Astrocyte of the spinal cord (primary cell): ENCODE data around the gene LIM2.
"Not testable (repeated sequence)": the region's sequence is repeated elsewhere in the genome, so short reads cannot be mapped to it uniquely, and the experiment has no call there.

Source experiments
- DNase-seq: peaks from one replicate; pipeline ENCODE4 v3.0.0; 2011; ENCODE audit warnings: low read depth, low spot score
- H3K4me3 ChIP-seq: 2 replicates; pipeline ENCODE4 v1.5.1; 2011; ENCODE audit warnings: low read depth, mild to moderate bottlenecking, low read length, moderate library complexity
- CTCF ChIP-seq: IDR thresholded peaks from 2 replicates; pipeline ENCODE4 v1.5.1; 2012; ENCODE audit warnings: low read depth, mild to moderate bottlenecking, low read length, inconsistent platforms
- in situ Hi-C: cut with HindIII; loops from 2 replicates; pipeline ENCODE4 v1.10.0; 2017; ENCODE audit warnings: low sequenced_read_pairs

The LIM2 gene

DNA sequence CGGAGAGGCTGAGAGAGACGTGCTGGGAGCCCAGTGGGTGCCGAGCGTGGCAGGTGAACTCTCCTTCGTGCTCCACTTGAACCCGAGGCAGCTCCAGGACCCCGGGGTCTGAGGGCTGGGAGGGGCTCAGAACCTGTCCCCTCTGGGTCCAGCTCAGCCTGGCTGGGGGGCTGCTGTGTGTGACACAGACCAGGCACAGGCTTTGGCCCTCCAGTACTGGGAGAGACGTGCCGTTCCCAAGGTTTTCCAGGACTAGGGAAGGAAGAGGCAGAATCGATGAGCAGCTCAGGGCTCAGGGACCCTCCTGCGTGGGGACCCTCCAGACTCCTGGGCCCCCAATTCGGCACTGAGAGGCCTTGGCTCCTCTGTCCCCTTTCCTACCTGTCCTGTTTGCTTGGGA lies 27.4 kb upstream of the LIM2 start:
- no peak for TF ChIP-seq CTCF
- DNase-seq: no peak
- in situ Hi-C loops: no loop called here
- no peak overlapping the region for H3K4me3 ChIP-seq

GRCh38 chr19:51410950-51411748 lies 23.4 kb upstream of the LIM2 start:
- in situ Hi-C loops: no loop called here
- H3K4me3 ChIP-seq: no peak overlapping the region
- DNase-seq: no peak
- no peak for TF ChIP-seq CTCF

DNA sequence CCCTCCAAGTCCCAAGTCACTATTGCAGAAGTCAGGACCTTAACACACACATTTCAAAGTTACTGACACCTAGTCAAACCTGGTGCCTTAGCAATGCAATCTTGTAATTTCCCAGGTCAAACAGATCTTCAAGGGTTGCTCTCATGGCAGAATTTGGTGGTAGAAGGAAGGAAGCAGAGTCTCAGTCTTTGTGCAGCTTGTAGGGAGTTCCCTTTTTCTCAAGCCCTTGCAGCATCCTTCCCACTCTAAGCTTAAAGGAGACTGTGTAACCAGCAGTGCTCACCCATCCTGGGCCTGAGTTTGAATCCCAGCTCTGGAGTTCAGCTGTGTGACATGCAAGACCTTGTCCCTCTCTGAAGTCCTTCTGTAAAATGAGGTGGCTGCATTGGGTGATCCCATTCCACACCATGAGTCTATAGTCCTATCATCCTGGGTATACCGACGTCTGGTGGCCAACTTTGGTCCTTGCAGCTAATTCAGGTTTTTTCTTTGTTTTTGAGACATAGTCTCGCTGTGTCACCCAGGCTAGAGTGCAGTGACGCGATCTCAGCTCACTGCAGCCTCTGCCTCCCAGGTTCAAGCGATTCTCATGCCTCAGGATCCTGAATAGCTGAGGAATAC lies 19.8 kb upstream of the LIM2 start:
- TF ChIP-seq CTCF: peak; percentile 38
- H3K4me3 ChIP-seq: no peak overlapping the region
- in situ Hi-C loops: no loop called here
- no peak for DNase-seq

GRCh38 chr19:51402117-51402516 lies 14.3 kb upstream of the LIM2 start:
- no peak for DNase-seq
- no peak for TF ChIP-seq CTCF
- in situ Hi-C loops: no loop called here
- no peak overlapping the region for H3K4me3 ChIP-seq

- DNase-seq, in situ Hi-C loops, H3K4me3 ChIP-seq: not testable (repeated sequence)
Observed at GRCh38 chr19:51399936-51400335, 12.2 kb upstream of the LIM2 start.

- no peak for DNase-seq
- in situ Hi-C loops: no loop called here
- no peak overlapping the region for H3K4me3 ChIP-seq
- TF ChIP-seq CTCF: no peak
Observed at GRCh38 chr19:51399231-51399630, 11.5 kb upstream of the LIM2 start.

GRCh38 chr19:51398096-51398704 lies 10.4 kb upstream of the LIM2 start:
- no peak for DNase-seq
- H3K4me3 ChIP-seq: no peak overlapping the region
- TF ChIP-seq CTCF: peak; percentile 45
- in situ Hi-C loops: no loop called here

DNA sequence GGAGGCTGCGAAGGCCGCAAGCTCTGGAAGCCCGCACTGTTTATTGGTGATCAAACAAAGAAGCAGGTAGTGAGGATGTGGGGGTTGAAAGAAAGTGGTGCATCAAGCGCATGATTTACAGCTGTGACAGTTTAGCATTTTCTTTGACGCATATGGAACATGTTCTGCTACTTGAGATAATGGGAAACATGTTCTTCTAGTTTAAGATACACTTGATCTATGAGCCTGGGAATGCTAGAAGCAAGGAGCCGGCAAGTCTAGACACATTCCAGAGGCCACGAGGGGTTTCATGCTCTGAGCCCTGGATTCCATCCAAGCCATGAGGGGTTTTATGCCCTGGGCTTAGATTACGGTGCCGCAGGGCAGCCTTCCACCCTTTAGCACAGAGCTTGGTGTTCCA lies 9.7 kb upstream of the LIM2 start:
- DNase-seq, in situ Hi-C loops, H3K4me3 ChIP-seq: not testable (repeated sequence)
